Right lobe of liver (tissue), 4 donors: Measurements from ENCODE around the gene LGR4.

Experiments
- CTCF ChIP-seq, 4 donors: fragments of 200-600 bp in 3 of 4; fragments of 450-650 bp in 1 of 4; IDR thresholded peaks; one replicate each; pipeline versions ENCODE4 v1.5.1 to v1.8.0; 2016 to 2022; ENCODE audit warnings: antibody characterized with exemption in 4 of 4, mild to moderate bottlenecking in 2 of 4
- POLR2A ChIP-seq: fragments of 450-650 bp; IDR thresholded peaks from one replicate; pipeline ENCODE4 v1.6.1; 2017; ENCODE audit warnings: antibody characterized with exemption, mild to moderate bottlenecking
- donor health status: DM: no; HTN: no; CAD: no.
- donor health status: DM: no; HTN: no; CAD: no.
- donor health status: DM: no; HTN: yes; CAD: no.

- no peak for TF ChIP-seq CTCF (IDR thresholded peaks at IDR 0.05)
- TF ChIP-seq POLR2A, result no peak
Measured at GRCh38 chr11:27421819-27422494, 50.6 kb downstream of the LGR4 start.
